Prostate gland (tissue), 2 donors: ENCODE results near the gene CLEC4D. TPM values are rescaled to one million over a fixed set of nuclear protein-coding genes. Genes with fewer than 3 reads are reported as not detected.

Experiments
- DNase-seq: peaks from one replicate; pipeline ENCODE4 v3.0.0-alpha.2; 2019; ENCODE audit warnings: low spot score
- H3K27ac ChIP-seq, 2 donors: fragments of 200-600 bp; sonication (generic); 2 replicates each; pipeline ENCODE4 v1.5.1; 2017 to 2019
- H3K27me3 ChIP-seq: fragments of 200-600 bp; sonication (generic); replicated peaks from 2 replicates; pipeline ENCODE4 v1.5.1; 2019; ENCODE audit not compliant: insufficient read depth
- H3K36me3 ChIP-seq, 2 donors: fragments of 200-600 bp; sonication (generic); 1 replicate in 1 of 2; 2 replicates in 1 of 2; pipeline versions ENCODE4 v1.5.1 to v1.8.1; 2017 to 2019
- H3K4me1 ChIP-seq: fragments of 200-600 bp; sonication (generic); replicated peaks from 2 replicates; pipeline ENCODE4 v1.5.1; 2019
- H3K4me3 ChIP-seq, 2 donors: fragments of 200-600 bp; sonication (generic); 2 replicates each; pipeline ENCODE4 v1.5.1; 2017 to 2019
- H3K9me3 ChIP-seq: fragments of 200-600 bp; sonication (generic); 2 replicates; pipeline ENCODE4 v1.5.1; 2017
- CTCF ChIP-seq, 4 experiments: fragments of 200-600 bp in 2 of 4; fragments of 450-650 bp in 2 of 4; sonication (generic) in 2 of 4; IDR thresholded peaks; 1 replicate in 3 of 4; 2 replicates in 1 of 4; pipeline ENCODE4 v1.5.1; 2016 to 2019; ENCODE audit warnings: antibody characterized with exemption in 4 of 4, mild to moderate bottlenecking in 2 of 4, moderate library complexity in 2 of 4
- POLR2A ChIP-seq: fragments of 450-650 bp; IDR thresholded peaks from one replicate; pipeline ENCODE4 v1.6.1; 2016; ENCODE audit warnings: antibody characterized with exemption, mild to moderate bottlenecking
- POLR2AphosphoS5 ChIP-seq: sonication (generic); formaldehyde crosslinking; IDR thresholded peaks from one replicate; pipeline ENCODE4 v1.6.1; 2017; ENCODE audit warnings: antibody characterized with exemption
- WGBS: methylation state at CpG from one replicate; pipeline ENCODE4 v1.1.5; 2018; 5-methylcytosine and 5-hydroxymethylcytosine counted together
- intact Hi-C: fragments of 100-400 bp; cut with DNase I; formaldehyde crosslinking; loops from one replicate; pipeline ENCODE4 v1.14.2; 2022
- total RNA-seq, 2 donors: library from RNA; depleted of rRNA; stranded (reverse); fragments of >200 nt; gene quantifications; one replicate each; pipeline ENCODE4 v1.1.0, GENCODE V29; 2016

CLEC4D gene
- total RNA-seq, 2 donors from 2014 or later = 1.5 TPM; not detected in 1

GRCh38 chr12:8508223-8508622 lies 5.1 kb upstream of the CLEC4D start:
- H3K4me1 ChIP-seq = no peaks in the 10 kb centered on the region
- no peaks in the 10 kb centered on the region for H3K27me3 ChIP-seq
- no peaks in the 10 kb centered on the region for H3K9me3 ChIP-seq
- intact Hi-C loops = no loop called here
- H3K4me3 ChIP-seq = no peak overlapping the region
- no peak for DNase-seq
- TF ChIP-seq POLR2AphosphoS5 (no peak), POLR2A (no peak), CTCF (IDR thresholded peaks at IDR 0.05) (no peak)
- WGBS = 62% methylated on average over 3 of the region's 3 CpGs
- no peaks in the 10 kb centered on the region for H3K36me3 ChIP-seq
- no peak overlapping the region for H3K27ac ChIP-seq

DNA sequence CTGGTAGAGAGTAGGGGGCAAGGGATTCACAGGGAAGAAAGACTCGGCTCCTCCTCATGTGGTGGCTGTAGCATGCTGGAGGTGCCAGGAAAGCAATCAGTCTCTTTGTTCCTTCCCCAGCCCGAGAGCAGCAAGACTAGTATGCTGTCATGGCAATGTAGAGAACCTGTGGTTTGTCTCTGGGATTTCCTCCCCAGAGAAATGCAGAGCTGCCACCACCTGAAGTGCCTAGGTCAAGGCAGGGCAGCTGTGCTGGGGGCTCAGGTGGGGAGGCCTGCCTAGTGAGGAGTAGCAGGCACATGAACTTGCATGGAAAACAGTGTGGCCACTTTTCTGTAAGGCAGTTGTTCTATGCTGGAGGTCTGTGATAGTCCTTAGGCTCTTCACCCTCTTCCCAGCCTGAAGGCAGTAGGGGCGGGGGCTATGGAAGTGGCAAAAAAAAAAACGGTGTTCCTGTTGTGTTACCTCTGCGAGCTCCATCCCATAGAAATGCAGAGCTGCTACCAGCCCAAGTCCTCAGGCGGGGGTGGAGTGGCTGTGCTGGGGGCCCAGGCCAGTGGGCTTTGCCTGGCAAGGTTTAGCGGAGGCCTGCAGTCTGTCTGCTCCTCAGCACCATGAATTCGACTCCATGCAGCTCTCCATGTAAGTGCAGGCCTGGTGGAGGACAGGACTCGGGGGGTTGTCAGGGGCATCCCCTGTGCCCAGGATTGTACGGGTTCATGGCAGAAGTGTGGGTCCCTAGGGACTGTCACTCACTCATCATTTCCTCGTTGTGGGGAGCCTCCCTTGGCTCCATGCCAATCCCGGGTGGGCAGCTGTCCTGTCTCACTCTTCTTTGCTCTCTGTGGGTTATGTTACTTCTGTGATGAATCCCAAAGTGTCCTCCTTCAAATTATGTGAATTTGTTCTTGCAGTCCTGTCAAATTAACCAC lies 4.1 kb upstream of the CLEC4D start:
- intact Hi-C loops = no loop called here
- Histone ChIP-seq H3K36me3 (no peaks in the 10 kb centered on the region), H3K4me1 (no peaks in the 10 kb centered on the region), H3K27ac (no peak overlapping the region), H3K4me3 (no peak overlapping the region), H3K9me3 (no peaks in the 10 kb centered on the region), H3K27me3 (no peaks in the 10 kb centered on the region)
- 59% methylated on average over 12 of the region's 12 CpGs for WGBS
- DNase-seq = no peak
- TF ChIP-seq POLR2AphosphoS5 (no peak), POLR2A (no peak), CTCF (IDR thresholded peaks at IDR 0.05) (no peak)

DNA sequence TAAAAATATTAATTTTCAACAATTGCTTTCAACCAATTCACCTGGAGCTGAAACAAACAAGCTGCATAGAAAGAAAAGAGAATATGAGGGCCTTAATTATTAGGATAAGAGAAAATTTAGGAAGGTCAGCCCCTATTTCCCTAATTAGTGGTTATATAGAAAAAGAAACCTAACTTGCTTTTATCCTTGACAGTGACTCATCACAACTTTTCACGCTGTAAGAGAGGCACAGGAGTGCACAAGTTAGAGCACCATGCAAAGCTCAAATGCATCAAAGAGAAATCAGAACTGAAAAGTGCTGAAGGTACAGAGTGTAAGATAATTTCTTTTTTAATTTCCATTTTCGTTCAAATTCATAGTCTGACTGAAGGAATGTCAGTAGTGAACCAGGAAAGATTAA lies 4.7 kb downstream of the CLEC4D start:
- Histone ChIP-seq H3K27me3 (no peaks in the 10 kb centered on the region), H3K4me1 (no peaks in the 10 kb centered on the region), H3K36me3 (no peaks in the 10 kb centered on the region), H3K27ac (no peak overlapping the region), H3K4me3 (no peak overlapping the region), H3K9me3 (no peaks in the 10 kb centered on the region)
- no peak for TF ChIP-seq CTCF (IDR thresholded peaks at IDR 0.05)
- no peak for TF ChIP-seq POLR2A
- no peak for TF ChIP-seq POLR2AphosphoS5
- no peak for DNase-seq
- intact Hi-C loops = no loop called here
- 75% methylated on average over 2 of the region's 2 CpGs for WGBS

DNA sequence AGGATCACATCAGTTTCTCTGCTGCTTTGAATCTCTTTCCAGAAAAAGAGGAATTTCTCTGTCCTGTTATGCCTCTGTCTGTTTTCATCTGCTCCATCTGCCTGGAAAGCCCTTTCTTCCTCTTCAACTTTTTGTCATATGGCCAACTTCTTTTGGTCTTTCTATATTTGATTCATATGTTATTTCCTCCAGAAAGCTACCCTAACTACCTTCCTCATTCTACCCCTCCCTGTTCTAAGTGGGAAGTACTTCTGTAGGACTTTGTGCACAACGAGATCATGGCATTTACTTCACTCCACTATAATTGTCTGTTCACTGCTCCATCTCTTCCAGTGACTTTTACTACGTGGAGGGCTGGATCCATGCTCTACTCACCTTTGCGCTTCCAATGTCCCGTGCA lies 5.9 kb downstream of the CLEC4D start:
- TF ChIP-seq POLR2A (no peak), CTCF (IDR thresholded peaks at IDR 0.05) (no peak), POLR2AphosphoS5 (no peak)
- Histone ChIP-seq H3K36me3 (no peaks in the 10 kb centered on the region), H3K4me3 (no peak overlapping the region), H3K27me3 (no peaks in the 10 kb centered on the region), H3K27ac (no peak overlapping the region), H3K9me3 (no peaks in the 10 kb centered on the region), H3K4me1 (no peaks in the 10 kb centered on the region)
- intact Hi-C loops = no loop called here
- 70% methylated on average over 4 of the region's 4 CpGs for WGBS
- DNase-seq = no peak
